ENCODE results near the gene KIAA0930. TPM values are rescaled to one million over a fixed set of nuclear protein-coding genes. Genes with fewer than 3 reads are reported as not detected.

The KIAA0930 gene
- total RNA-seq, 1 experiment from 2014 or later: 55.5 TPM

- intact Hi-C loops (cut with micrococcal nuclease; ENCODE audit: unreplicated experiment): no loop called here
- H3K4me2 ChIP-seq: no peak overlapping the region
- H3K27me3 ChIP-seq (ENCODE audit: insufficient read depth, low read depth): no peaks in the 10 kb centered on the region
- no peaks in the 10 kb centered on the region for H3K9me2 ChIP-seq (ENCODE audit: insufficient read depth)
- no peak for DNase-seq
- no peak overlapping the region for H3K27ac ChIP-seq
- no peak overlapping the region for H3K4me3 ChIP-seq
- no peaks in the 10 kb centered on the region for H3K79me2 ChIP-seq (ENCODE audit: low read depth)
- no peak for TF ChIP-seq EZH2 (IDR thresholded peaks at IDR 0.05; ENCODE audit: low read depth)
- TF ChIP-seq CTCF (conservative IDR thresholded peaks at IDR 0.05): no peak
- H3F3A ChIP-seq (ENCODE audit: insufficient read depth, low read depth): peaks cover 13% of the 10 kb centered on the region; the same call in 1 of the 2 replicates
- ChIA-PET POLR2A (ENCODE audit: unreplicated experiment) (no interaction called here), CTCF (no interaction called here)
- BruUV-seq (replicated peaks): no TSS peak
- H3K36me3 ChIP-seq (ENCODE audit: low read depth): no peaks in the 10 kb centered on the region
- peaks cover 20% of the 10 kb centered on the region for H3K4me1 ChIP-seq (replicated peaks; ENCODE audit: insufficient read depth)
- peaks cover 6% of the 10 kb centered on the region; the same call in 1 of the 2 replicates for H4K20me1 ChIP-seq (ENCODE audit: insufficient read depth)
- no peaks in the 10 kb centered on the region for H3K9me3 ChIP-seq (ENCODE audit: insufficient read depth, low read depth)
- H2AFZ ChIP-seq: no peak overlapping the region
Observed at GRCh38 chr22:45204241-45204640, 36.5 kb downstream of the KIAA0930 start.

- DNase-seq: no peak
- H3K79me2 ChIP-seq (ENCODE audit: low read depth): no peaks in the 10 kb centered on the region
- no peaks in the 10 kb centered on the region for H3K9me2 ChIP-seq (ENCODE audit: insufficient read depth)
- H2AFZ ChIP-seq: no peak overlapping the region
- no peak overlapping the region for H3K4me3 ChIP-seq
- no TSS peak for BruUV-seq (replicated peaks)
- H3K9me3 ChIP-seq (ENCODE audit: insufficient read depth, low read depth): no peaks in the 10 kb centered on the region
- no peaks in the 10 kb centered on the region for H4K20me1 ChIP-seq (ENCODE audit: insufficient read depth)
- no peaks in the 10 kb centered on the region for H3K36me3 ChIP-seq (ENCODE audit: low read depth)
- peaks cover 20% of the 10 kb centered on the region for H3K4me1 ChIP-seq (replicated peaks; ENCODE audit: insufficient read depth)
- H3K27me3 ChIP-seq (ENCODE audit: insufficient read depth, low read depth): no peaks in the 10 kb centered on the region
- intact Hi-C loops (cut with micrococcal nuclease; ENCODE audit: unreplicated experiment): no loop called here
- POLR2A ChIA-PET (ENCODE audit: unreplicated experiment): no interaction called here
- H3F3A ChIP-seq (ENCODE audit: insufficient read depth, low read depth): peaks cover 13% of the 10 kb centered on the region; the same call in 1 of the 2 replicates
- H3K27ac ChIP-seq: no peak overlapping the region
- no peak overlapping the region for H3K4me2 ChIP-seq
- CTCF ChIA-PET: no interaction called here
- no peak for TF ChIP-seq EZH2 (IDR thresholded peaks at IDR 0.05; ENCODE audit: low read depth)
- TF ChIP-seq CTCF (conservative IDR thresholded peaks at IDR 0.05): no peak
Observed at GRCh38 chr22:45203150-45203951, 37.3 kb downstream of the KIAA0930 start.

- Histone ChIP-seq H2AFZ (no peak overlapping the region), H3K4me1 (replicated peaks; ENCODE audit: insufficient read depth) (peaks cover 20% of the 10 kb centered on the region), H3K79me2 (ENCODE audit: low read depth) (no peaks in the 10 kb centered on the region), H3K9me3 (ENCODE audit: insufficient read depth, low read depth) (no peaks in the 10 kb centered on the region), H3K9me2 (ENCODE audit: insufficient read depth) (no peaks in the 10 kb centered on the region), H3K27ac (peak overlapping the region; percentile 66), H3K4me2 (no peak overlapping the region), H3F3A (ENCODE audit: insufficient read depth, low read depth) (peaks cover 13% of the 10 kb centered on the region; the same call in 1 of the 2 replicates), H3K36me3 (ENCODE audit: low read depth) (no peaks in the 10 kb centered on the region), H4K20me1 (ENCODE audit: insufficient read depth) (no peaks in the 10 kb centered on the region), H3K4me3 (no peak overlapping the region), H3K27me3 (ENCODE audit: insufficient read depth, low read depth) (no peaks in the 10 kb centered on the region)
- ChIA-PET POLR2A (ENCODE audit: unreplicated experiment) (no interaction called here), CTCF (no interaction called here)
- intact Hi-C loops (cut with micrococcal nuclease; ENCODE audit: unreplicated experiment): no loop called here
- BruUV-seq (replicated peaks): no TSS peak
- no peak for TF ChIP-seq EZH2 (IDR thresholded peaks at IDR 0.05; ENCODE audit: low read depth)
- TF ChIP-seq CTCF (conservative IDR thresholded peaks at IDR 0.05): no peak
- DNase-seq: peak in 1 of 2 experiments; percentile 38
Observed at GRCh38 chr22:45202333-45203149, 38.2 kb downstream of the KIAA0930 start.

All from PC-9 (cell line).